ENCODE data around the gene NDST4.

NDST4 gene

DNA sequence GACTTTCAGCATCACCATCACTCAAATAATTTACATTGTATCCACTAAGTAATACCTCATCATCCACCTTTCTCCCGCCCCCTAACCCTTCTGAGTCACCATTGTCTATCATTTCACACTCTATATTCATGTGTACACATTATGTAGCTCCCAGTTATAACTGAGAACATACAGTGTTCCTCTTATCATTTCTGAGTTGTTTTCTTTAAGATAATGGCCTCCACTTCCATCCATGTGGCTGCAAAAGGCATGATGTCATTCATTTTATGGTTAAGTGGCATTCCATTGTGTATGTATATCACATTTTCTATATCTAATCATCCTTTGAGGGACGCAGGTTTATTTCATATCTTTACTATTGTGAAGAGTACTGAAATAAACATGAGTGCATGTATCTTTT, 14.6 kb upstream of the NDST4 start:
- H3K4me3 ChIP-seq (ENCODE audit: low read length), result no peak overlapping the region
- no peaks in the 10 kb centered on the region for H4K20me1 ChIP-seq (ENCODE audit: insufficient read depth, low read length)
- no peak overlapping the region for H3K27ac ChIP-seq (ENCODE audit: low read length)
- H3K9me3 ChIP-seq (ENCODE audit: insufficient read depth, low read length), result no peaks in the 10 kb centered on the region
- no peak overlapping the region for H2AFZ ChIP-seq (ENCODE audit: low read depth, low read length)
- H3K9ac ChIP-seq (ENCODE audit: low read length), result no peak overlapping the region
- H3K79me2 ChIP-seq (ENCODE audit: low read length), result no peaks in the 10 kb centered on the region
- no peaks in the 10 kb centered on the region for H3K27me3 ChIP-seq (ENCODE audit: low read depth, low read length)
- H3K4me2 ChIP-seq (ENCODE audit: low read length), result no peak overlapping the region
- TF ChIP-seq, protein P1, sequence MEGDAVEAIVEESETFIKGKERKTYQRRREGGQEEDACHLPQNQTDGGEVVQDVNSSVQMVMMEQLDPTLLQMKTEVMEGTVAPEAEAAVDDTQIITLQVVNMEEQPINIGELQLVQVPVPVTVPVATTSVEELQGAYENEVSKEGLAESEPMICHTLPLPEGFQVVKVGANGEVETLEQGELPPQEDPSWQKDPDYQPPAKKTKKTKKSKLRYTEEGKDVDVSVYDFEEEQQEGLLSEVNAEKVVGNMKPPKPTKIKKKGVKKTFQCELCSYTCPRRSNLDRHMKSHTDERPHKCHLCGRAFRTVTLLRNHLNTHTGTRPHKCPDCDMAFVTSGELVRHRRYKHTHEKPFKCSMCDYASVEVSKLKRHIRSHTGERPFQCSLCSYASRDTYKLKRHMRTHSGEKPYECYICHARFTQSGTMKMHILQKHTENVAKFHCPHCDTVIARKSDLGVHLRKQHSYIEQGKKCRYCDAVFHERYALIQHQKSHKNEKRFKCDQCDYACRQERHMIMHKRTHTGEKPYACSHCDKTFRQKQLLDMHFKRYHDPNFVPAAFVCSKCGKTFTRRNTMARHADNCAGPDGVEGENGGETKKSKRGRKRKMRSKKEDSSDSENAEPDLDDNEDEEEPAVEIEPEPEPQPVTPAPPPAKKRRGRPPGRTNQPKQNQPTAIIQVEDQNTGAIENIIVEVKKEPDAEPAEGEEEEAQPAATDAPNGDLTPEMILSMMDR (IDR thresholded peaks at IDR 0.05; ENCODE audit: low read depth, low read length), result no peak
- TF ChIP-seq EZH2phosphoT487 (IDR thresholded peaks at IDR 0.05; ENCODE audit: low read depth), result no peak
- 0 out of 2 replicates have a peak, but pooled peaks cover 4% of the 10 kb centered on the region for H3K4me1 ChIP-seq (ENCODE audit: low read length)
- no peaks in the 10 kb centered on the region for H3K36me3 ChIP-seq (replicated peaks; ENCODE audit: low read depth, low read length)

DNA sequence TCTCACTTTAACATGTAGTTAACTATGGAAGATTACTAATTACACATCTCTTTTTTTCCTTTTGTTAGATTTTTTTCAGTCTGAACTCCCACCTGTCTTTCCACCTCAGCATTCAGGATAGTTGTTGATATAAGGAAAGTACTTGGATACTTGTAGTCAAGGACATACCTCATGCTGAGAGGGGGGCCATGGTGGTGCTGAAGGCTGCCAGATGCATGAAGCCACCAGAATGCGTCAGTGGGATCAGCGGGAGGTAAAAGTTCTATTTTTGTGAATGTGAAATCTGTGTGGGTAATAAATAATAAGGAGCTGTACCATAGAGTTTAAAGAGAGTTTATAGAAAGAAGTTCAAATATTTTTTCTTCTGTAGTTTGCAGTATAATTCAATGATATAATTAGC, 13.1 kb upstream of the NDST4 start:
- Histone ChIP-seq H3K4me2 (ENCODE audit: low read length) (no peak overlapping the region), H3K4me3 (ENCODE audit: low read length) (no peak overlapping the region), H3K27me3 (ENCODE audit: low read depth, low read length) (no peaks in the 10 kb centered on the region), H3K9me3 (ENCODE audit: insufficient read depth, low read length) (no peaks in the 10 kb centered on the region), H3K36me3 (replicated peaks; ENCODE audit: low read depth, low read length) (no peaks in the 10 kb centered on the region), H3K27ac (ENCODE audit: low read length) (no peak overlapping the region), H2AFZ (ENCODE audit: low read depth, low read length) (no peak overlapping the region), H3K79me2 (ENCODE audit: low read length) (no peaks in the 10 kb centered on the region), H3K9ac (ENCODE audit: low read length) (no peak overlapping the region), H3K4me1 (ENCODE audit: low read length) (no peaks in the 10 kb centered on the region), H4K20me1 (ENCODE audit: insufficient read depth, low read length) (no peaks in the 10 kb centered on the region)
- TF ChIP-seq EZH2phosphoT487 (IDR thresholded peaks at IDR 0.05; ENCODE audit: low read depth), result no peak
- TF ChIP-seq, protein P1 (IDR thresholded peaks at IDR 0.05; ENCODE audit: low read depth, low read length), result no peak

DNA sequence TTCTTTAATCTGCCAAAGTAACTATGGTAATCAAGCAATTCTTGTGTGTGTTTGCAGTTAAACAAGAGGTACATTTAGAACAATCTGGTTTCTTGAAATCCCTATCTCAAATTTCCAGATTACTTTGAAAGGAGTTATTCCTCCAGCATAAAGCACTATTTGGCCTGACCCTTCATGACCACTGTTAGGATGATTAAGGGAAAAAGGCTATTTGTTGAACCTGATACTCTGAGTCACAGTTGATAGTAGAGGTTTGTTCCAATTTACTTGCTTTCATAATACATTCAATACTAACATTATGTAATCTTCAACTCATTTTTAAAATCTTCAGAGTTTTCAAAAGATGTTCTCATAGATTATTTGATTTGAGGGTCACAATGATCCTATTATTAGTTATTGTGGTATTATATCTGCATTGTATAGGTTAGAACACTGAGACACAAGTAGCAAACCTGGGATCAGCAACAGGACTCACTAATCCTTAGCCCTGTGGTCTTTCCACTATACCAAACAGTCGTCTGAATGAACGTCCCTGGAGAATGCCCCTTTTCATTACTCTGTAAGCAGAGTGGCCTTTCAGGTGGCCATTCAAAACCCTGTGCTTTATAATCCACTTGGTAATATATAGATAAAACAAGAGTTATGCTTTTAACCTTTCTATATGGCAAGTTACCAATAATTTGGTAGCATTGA, 8.1 kb upstream of the NDST4 start:
- Histone ChIP-seq H4K20me1 (ENCODE audit: insufficient read depth, low read length) (no peaks in the 10 kb centered on the region), H3K9ac (ENCODE audit: low read length) (no peak overlapping the region), H3K4me1 (ENCODE audit: low read length) (no peaks in the 10 kb centered on the region), H3K27ac (ENCODE audit: low read length) (no peak overlapping the region), H3K36me3 (replicated peaks; ENCODE audit: low read depth, low read length) (no peaks in the 10 kb centered on the region), H3K9me3 (ENCODE audit: insufficient read depth, low read length) (no peaks in the 10 kb centered on the region), H3K79me2 (ENCODE audit: low read length) (no peaks in the 10 kb centered on the region), H3K27me3 (ENCODE audit: low read depth, low read length) (no peaks in the 10 kb centered on the region), H3K4me2 (ENCODE audit: low read length) (no peak overlapping the region), H3K4me3 (ENCODE audit: low read length) (no peak overlapping the region), H2AFZ (ENCODE audit: low read depth, low read length) (peak overlapping the region; percentile 12)
- TF ChIP-seq, protein P1 (IDR thresholded peaks at IDR 0.05; ENCODE audit: low read depth, low read length), result no peak
- no peak for TF ChIP-seq EZH2phosphoT487 (IDR thresholded peaks at IDR 0.05; ENCODE audit: low read depth)

DNA sequence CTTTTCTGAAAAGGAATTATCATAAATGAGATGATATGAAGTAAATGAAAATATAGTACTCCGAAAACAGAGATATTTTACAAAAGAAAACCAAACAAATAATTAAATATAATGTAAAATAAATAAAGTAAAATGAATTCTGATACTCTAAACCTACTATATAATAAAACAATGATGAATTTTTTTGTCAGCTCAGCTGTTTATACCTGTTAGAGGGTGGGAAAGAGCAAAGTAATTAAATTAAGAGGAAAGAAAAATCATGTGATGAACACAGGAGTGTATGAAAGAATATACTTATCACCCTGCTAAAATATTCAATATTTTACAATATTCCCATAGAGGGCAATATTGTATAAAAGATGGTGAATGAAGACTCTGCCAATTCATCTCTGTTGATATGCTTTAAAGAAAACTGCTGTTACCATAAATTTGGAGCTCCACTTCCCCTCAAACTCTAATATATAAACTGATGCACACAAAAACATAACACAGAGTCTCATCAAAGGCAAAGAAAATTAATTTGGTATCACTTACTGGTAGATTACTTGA, 6.5 kb upstream of the NDST4 start:
- H3K9ac ChIP-seq (ENCODE audit: low read length), result no peak overlapping the region
- H3K4me2 ChIP-seq (ENCODE audit: low read length), result no peak overlapping the region
- H3K4me1 ChIP-seq (ENCODE audit: low read length), result no peaks in the 10 kb centered on the region
- no peak overlapping the region for H3K4me3 ChIP-seq (ENCODE audit: low read length)
- H2AFZ ChIP-seq (ENCODE audit: low read depth, low read length), result no peak overlapping the region
- no peaks in the 10 kb centered on the region for H3K79me2 ChIP-seq (ENCODE audit: low read length)
- no peaks in the 10 kb centered on the region for H3K9me3 ChIP-seq (ENCODE audit: insufficient read depth, low read length)
- H3K27ac ChIP-seq (ENCODE audit: low read length), result no peak overlapping the region
- no peaks in the 10 kb centered on the region for H3K27me3 ChIP-seq (ENCODE audit: low read depth, low read length)
- no peaks in the 10 kb centered on the region for H3K36me3 ChIP-seq (replicated peaks; ENCODE audit: low read depth, low read length)
- no peaks in the 10 kb centered on the region for H4K20me1 ChIP-seq (ENCODE audit: insufficient read depth, low read length)
- TF ChIP-seq EZH2phosphoT487 (IDR thresholded peaks at IDR 0.05; ENCODE audit: low read depth), result no peak
- TF ChIP-seq, protein P1 (IDR thresholded peaks at IDR 0.05; ENCODE audit: low read depth, low read length), result peak; percentile 48
